Measurements from ENCODE around the gene PTPRN2.
"Not testable (repeated sequence)": the region's sequence is repeated elsewhere in the genome, so short reads cannot be mapped to it uniquely, and the experiment has no call there.

Gene PTPRN2

DNA sequence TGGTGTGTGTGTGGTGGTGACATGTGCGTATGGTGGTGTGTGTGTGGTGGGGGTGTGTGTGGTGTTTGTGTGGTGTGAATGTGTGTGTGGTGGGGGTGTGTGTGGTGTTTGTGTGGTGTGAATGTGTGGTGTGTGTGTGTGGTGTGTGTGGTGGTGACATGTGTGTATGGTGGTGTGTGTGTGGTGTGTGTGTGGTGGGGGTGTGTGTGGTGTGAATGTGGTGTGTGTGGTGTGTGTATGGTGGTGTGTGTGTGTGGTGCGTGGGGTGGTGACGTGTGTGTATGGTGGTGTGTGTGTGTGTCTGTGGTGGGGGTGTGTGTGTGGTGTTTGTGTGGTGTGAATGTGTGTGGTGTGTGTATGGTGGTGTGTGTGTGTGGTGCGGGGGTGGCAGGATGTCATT, 797.7 kb downstream of the PTPRN2 start:
- no peak for DNase-seq (ENCODE audit: low read depth, low spot score)
- no peak overlapping the region for H3K27ac ChIP-seq

DNA sequence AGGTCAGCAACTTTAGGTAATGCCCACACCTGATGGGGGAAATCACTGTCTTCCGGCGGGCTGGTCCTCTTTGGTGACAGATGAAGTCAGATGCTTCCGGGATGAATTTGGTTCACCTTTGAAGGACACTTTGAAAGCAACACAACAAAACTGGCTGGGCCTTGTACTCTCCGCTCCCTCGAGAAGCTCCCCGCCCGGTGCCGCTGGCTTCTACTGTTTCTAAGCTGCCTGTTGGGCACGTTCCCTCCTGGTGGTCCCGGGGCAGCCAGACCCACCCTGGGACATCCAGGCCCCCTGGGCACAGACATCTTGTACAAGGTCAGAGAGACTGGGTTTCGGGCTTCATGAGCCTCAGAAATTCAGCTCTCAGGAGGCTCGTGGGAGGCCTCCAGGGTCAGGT, 798.5 kb downstream of the PTPRN2 start:
- DNase-seq (ENCODE audit: low read depth, low spot score) = no peak
- H3K27ac ChIP-seq = no peak overlapping the region

DNA sequence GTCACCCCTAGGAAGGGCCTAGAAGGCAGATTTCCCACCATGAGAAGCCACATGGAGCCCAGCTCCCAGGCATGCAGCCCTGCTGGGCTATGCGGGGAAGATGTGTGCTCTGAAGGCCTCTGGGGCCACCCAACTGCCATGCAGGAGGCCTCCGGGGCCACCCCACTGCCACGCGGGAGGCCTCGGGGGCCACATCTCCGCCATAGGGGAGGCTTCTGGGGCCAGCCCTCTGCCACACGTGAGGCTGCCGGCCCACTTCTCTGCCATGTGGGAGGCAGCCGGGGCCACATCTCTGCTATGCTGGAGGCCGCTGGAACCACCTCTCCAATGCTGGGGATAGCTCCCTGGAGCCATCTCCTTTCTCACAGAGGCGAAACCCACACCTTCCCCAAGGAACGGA, 799.0 kb downstream of the PTPRN2 start:
- no peak overlapping the region for H3K27ac ChIP-seq
- no peak for DNase-seq (ENCODE audit: low read depth, low spot score)

DNA sequence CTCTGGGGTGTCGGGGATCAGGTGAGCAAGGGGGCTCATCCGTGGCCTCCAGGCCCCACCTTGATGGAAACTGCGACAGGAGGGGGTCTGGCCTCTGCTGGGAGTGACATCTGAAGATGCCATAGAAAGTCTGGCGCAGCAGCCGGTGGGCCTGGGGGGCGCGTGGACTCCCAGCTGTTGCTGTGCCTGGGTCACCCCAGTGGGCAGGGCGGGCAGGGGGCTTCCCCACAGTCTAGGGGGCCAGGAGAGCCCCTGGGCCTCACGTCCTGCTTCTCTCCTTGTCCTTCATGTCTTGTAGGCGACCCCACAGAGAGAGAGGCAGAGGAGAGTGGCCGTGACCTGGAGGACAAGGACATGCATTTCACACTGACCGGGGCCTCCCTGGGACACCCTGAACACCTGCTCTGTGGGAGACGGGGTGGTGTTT, 800.3 kb downstream of the PTPRN2 start:
- no peak overlapping the region for H3K27ac ChIP-seq
- no peak for DNase-seq (ENCODE audit: low read depth, low spot score)

DNA sequence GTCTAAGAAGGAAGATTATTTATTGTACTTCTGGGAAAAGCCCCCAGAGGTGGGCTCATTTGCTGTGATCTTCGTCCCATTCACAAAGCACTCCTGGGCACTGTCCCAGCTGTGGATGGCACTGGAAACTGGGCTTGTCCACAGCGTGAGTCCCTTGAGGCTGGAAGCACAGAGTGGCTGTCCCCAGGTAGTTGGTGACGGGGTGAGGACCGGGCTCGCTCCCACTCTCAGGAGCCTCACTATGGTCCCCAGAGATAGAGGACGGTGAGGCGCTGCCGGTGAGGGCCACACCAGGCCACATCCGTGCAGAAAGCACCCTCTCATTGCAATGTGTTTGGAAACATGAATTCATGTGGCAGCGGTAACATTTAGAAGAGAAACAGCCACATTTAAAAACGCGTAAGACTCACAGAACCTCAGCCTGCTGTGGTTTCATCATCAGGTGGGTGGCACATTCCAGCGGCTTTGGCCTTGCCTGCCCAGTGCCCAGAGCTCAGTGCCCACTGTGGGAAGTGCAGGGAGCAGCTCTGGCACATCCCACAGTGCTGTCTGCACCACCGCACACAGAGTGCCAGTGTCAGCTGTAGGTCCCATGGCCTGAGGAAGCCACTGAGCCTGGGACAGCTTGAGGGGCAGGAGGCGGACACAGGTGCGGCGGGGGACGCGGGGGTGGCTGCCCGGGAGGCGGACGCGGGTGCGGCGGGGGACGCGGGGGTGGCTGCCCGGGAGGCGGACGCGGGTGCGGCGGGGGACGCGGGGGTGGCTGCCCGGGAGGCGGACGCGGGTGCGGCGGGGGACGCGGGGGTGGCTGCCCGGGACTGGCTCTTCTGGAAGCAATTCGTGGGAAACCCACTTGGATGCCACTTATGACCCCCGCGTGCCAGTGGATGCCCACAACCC, 801.0 kb downstream of the PTPRN2 start:
- no peak for DNase-seq (ENCODE audit: low read depth, low spot score)

DNA sequence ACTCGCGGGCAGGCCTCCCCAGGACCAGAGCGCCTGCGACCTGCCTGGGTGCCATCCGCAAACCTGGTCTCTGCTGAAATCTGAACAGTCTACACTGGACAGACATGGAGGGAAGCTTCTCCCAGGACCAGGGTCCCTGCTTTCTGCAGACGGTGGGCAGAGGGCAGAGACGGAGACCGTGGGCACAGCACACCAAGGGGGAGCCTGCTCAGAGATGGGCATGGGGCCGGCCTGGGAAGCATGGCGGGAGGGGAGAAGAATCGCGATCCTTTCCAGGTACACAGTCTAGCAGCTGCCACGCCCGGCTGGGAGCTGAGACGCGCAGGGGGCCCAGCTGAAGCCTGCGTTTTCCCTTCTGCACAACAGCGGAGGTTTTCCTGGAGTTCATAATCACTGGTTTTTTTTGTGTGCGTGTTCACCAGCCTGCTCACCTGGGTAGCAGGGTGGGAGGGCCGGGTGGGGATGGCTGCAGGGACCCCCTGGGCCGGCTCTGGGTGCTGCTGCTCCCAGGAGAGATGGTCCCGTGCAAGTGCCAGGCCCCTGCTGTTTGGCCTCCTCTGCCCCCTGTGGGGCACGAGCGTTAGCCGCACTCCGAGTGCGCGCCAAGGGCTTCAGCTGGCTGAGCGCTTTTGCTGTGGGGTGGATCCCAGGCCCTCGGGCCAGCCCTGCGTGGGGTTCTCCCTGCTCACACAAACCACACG, 802.0 kb downstream of the PTPRN2 start:
- no peak overlapping the region for H3K27ac ChIP-seq
- no peak for DNase-seq (ENCODE audit: low read depth, low spot score)

More for the DNA sequence above, 801.0 kb downstream of the PTPRN2 start:
- no peak overlapping the region for H3K27ac ChIP-seq

DNA sequence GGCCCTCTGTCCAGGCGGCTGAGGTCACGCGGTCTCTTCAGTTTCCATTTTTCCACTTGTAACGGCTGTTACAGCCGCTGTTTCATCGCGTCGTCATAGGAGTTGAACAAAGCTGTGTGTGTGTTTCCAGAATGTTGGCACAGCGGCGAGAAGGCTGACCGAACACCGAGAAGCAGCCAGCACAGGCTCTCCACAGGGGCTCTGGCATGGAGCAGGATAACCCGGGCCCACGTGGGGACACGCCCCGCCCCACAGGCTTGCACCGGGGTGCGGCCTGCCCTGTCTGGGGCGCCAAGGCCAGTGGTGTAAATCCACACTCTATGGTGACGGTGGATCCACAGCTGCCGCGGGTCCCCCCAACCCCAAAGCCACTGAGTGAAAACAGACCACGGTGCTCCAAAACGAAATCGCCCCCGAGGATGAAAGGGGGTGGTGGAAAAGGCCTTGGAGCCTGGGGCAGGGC, 802.6 kb downstream of the PTPRN2 start:
- DNase-seq (ENCODE audit: low read depth, low spot score) = no peak
- no peak overlapping the region for H3K27ac ChIP-seq

DNA sequence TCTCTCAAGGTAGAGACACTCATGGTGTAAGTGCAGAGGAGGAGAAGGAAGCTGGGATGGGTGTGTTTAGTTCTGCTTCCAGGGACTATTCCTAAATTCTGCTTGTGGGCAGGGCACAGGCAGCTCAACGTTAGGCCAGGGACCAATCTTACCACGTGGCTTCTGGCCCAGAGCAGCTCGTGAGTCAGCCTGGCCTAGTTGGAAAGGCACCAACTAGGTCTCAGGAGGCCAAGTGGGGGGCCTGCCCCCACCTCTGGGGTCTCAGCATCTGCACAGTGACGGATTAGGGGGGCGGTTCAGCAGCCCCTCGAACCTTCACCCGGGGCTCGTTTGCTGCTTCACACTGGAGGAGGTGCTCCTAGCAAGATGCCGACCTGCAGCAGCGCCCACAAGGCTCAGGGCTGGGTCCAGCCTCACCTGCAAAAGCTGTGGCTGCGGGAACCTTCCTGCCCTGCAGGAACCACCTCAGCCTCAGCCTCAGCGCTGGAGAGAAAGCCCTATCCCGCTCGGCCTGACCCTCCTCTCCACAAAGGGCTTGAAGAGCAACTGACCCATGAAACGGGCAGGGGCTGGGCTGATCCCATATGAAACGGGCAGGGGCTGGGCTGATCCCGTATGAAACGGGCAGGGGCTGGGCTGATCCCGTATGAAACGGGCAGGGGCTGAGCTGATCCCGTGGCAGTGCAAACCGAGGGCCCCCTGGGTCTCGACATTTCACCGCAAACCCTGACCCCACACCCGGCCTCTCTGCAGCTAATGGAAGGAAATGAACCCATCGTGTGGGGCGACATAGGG, 803.4 kb downstream of the PTPRN2 start:
- H3K27ac ChIP-seq = no peak overlapping the region
- DNase-seq (ENCODE audit: low read depth, low spot score) = no peak

DNA sequence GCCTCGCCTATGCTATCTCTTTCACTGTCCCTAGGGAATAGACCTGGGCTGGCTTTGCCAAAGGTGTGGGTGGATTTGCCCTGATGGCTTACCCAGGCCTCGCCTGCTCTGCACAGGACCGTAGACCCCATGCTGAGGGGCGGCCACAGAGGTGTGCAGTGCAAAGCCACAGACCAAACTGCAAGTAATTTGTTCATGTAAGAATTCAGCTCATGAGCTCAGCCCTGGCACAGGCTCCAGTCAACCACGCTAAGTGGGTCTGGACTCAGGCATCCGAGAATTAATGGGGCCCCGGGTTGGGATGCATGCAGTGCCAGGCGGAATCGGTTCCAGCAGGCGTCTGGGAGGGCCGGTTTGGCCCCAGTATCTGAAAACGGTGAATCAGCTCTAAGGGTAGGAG, 805.6 kb downstream of the PTPRN2 start:
- DNase-seq (ENCODE audit: low read depth, low spot score) = no peak
- H3K27ac ChIP-seq = no peak overlapping the region

DNA sequence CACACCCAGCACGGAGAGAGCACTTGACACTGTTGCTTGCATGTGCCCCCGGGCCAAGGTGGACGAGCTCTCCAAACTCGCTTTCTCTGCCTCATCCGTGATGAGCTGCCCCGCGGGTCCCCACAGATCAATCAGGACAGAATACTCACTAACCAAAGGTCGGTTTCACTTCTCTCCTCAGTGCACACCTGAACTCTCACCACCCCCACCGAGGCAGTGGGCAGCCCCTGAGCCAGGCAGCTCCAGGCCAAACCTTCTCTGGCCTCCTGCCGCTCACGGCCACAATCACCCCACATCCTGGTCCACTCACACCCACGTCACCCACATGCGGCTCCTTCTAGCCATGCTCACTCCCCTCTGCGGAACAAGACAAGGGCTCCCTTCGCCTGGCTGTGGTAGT, 806.9 kb downstream of the PTPRN2 start:
- H3K27ac ChIP-seq = no peak overlapping the region
- DNase-seq (ENCODE audit: low read depth, low spot score) = no peak

DNA sequence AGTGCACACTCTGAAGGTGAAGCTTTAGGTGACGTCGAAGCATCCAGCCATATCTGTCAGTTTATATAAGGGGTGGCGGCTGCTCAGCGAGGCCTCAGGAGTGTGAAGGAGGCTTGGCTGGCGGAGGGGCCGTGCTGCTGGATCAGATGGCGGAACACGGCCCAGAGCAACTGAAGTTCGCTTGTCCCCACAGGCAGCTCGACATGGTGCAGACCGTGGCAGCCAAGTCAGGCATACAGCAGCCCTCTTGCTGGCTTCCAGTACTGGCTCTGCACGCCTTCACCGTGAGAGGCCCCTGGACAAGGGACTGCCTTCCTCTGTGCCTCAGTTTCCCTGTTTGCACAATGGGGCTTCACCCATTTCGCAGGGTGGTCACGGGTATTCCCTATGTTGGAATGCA, 807.3 kb downstream of the PTPRN2 start:
- DNase-seq (ENCODE audit: low read depth, low spot score) = no peak
- H3K27ac ChIP-seq = no peak overlapping the region

DNA sequence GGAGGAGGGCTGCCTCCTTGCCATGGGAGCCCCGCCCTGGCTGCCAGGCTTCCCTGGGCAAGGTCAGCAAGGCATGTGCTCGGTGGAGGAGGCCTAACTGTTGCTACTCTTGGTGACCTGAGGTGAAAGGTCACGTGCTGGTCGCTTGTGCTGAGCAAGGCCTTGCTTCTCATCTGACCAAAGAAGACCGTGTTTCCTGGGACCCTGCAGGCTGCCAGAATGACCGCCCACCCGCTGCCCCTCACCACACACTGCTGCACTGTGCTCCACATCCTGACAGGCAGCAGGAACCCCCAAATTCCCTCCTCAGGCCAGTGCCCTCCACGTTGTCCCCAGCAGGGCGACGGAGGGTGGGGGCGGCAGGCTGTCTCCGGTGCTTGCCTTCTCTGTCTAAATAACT, 808.4 kb downstream of the PTPRN2 start:
- no peak overlapping the region for H3K27ac ChIP-seq
- DNase-seq (ENCODE audit: low read depth, low spot score) = no peak

DNA sequence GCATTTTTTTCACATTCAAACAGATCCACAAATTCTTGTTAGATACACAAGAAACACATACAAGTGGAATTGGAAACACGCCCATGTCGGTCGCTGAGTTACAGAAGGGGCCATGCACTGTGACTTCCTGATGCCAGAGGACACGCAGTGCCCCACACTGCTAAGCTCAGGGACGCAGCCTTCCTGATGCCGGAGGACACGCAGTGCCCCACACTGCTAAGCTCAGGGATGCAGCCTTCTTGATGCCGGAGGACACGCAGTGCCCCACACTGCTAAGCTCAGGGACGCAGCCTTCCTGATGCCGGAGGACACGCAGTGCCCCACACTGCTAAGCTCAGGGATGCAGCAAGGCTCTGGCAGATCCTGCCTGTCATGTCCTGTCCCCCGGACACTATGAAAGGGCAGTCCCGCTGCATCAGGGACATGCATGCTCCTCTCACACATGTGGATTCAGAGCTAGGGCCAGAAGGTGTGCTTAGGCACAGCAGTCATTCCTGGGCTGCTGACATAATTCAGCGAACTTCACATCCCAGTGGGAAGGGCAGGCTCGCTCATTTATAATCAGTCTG, 810.3 kb downstream of the PTPRN2 start:
- not testable (repeated sequence) for DNase-seq (ENCODE audit: low read depth, low spot score); H3K27ac ChIP-seq

DNA sequence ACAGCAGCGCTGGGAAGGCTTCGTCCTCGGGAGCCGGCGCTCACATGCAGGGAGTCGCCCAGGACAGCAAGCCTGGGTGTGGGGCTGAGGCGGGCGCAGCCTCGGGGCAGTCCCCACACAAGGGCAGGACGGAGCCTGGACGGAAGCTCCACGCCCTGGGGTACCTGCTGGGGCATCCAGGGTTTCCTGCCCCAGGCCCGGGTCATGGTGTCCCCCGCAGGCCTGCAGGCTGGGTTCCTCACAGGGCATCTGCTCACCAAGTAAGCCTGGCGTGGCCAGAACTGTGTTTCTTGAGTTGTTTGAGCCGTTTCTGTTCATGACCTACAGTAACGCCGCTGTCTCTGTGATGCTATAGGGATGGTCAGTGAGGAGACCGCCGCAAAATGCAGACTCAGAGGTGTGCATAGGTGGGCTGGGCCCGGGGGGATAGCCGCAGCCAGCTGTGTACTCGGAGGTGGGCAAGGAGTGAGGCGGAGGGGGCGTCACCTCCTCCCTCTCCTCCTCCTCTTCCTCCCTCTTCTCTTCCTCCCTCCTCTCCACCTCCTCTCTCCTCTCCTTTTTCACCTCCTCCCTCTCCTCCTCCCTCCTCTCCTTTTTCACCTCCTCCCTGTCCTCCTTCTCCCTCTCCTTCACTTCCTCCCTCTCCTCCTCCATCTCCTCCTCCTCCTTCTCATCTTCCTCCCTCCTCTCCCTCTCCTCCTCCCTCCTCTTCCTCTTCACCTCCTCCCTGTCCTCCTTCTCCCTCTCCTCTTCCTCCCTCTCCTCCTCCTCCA, 811.9 kb downstream of the PTPRN2 start:
- H3K27ac ChIP-seq = no peak overlapping the region
- DNase-seq (ENCODE audit: low read depth, low spot score) = no peak

DNA sequence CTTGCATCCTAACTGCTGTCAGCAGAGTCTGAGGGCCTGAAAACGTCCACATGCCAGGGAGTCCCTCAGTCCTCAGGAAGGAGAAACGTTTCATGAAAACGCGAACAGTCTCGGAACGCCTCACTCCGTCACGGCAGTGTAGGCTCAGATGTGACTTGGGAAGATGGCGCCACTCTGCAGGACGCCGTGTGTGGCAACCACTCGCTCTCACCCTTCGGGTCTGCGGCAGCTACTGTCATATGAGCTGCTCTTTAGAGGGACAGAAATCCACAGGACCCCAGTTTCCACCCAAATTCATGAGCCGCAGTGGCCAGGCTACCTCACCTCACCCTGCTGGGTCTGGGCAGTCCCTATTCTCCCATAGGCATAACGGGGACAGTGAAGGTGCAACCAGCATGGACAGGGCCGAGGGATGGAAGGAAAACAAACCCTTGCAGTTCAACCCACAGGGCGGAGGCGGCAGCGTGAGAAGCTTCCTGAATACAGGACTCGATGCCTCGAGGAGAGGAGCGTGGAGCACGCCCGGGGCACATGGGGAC, 812.5 kb downstream of the PTPRN2 start:
- H3K27ac ChIP-seq = no peak overlapping the region
- DNase-seq (ENCODE audit: low read depth, low spot score) = no peak

DNA sequence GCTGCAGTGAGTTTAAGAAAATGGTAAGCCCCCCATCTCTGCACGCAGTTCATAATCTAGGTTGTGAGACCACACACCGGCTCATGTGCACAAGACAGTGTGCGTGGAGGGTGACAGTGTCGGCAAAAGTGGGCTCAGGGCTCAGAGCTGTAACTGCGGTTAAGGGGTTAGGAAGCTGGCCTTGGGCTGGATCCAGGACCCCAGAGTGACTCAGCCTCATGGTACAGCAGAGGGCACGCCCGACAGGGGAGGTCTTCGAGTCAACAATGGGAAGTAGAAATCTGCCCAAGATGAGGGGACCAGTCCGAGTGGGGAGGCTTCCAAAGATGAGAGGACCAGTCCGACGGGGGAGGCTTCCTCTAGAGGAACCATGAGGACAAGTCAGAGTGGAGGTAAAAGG, 813.1 kb downstream of the PTPRN2 start:
- DNase-seq (ENCODE audit: low read depth, low spot score) = no peak
- no peak overlapping the region for H3K27ac ChIP-seq

DNA sequence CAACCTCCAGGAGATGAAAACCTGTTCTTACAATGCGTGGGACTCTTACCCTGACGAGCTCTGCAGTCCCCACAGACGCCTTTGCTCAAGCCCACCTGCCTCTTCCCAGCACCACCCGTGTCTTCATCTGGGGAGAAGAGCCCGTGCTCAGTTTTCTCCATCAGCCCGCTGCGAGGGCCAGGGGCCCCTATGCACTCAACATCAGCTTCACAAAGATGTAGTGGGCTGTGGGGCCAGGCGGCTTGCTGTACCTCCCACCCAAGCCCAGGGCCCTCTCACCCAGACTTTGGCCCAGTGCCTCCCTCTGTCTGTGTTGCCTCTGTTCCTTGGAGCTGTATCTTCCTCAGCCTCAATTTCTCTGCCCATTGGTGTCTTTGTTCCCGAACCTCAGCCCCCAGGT, 814.3 kb downstream of the PTPRN2 start:
- DNase-seq (ENCODE audit: low read depth, low spot score) = no peak
- H3K27ac ChIP-seq = no peak overlapping the region

DNA sequence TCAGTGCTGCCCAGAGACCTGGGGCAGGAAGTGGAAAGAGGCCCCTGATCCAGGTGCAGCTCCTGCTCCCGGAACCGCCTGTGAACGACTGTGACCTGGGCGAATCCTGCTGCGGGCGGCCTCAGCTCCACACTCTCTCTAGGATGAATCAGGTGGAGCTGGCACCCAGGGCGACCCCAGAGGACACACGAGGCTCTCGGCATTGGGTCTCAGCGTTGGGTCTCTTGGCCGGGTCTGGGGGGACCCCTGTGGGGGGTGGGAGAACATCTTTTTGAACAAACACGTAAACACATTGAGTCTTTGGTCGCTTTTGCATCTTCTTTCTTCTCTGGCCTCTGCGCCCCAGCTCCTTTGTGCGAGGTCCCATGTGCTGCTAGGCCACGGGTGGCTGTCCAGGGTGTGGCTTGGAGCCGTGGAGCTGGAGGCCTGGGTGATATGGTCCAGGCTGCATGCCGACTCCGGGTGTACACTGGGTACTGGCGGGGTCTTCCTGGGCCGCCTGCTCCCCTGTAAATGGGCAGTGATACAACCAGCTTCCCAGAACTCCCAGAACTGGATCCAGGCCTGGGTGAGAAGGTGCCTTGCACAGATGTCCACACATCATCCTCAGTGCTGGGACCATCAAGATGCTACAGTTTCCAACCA, 815.0 kb downstream of the PTPRN2 start:
- no peak overlapping the region for H3K27ac ChIP-seq
- no peak for DNase-seq (ENCODE audit: low read depth, low spot score)

DNA sequence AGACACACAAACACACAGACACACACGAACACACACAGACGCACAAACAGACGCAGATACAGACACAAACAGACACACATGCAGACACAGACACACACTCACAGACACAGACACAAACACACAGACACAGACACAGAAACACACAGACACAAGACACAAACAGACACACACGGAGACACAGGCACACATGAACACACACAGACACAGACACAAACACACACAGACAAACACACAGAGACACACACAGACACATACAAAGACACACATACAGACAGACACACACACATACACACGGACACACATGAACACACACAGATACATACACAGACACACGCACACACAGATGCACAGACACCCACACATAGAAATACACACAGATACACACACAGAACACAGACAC, 815.9 kb downstream of the PTPRN2 start:
- no peak for DNase-seq (ENCODE audit: low read depth, low spot score)
- no peak overlapping the region for H3K27ac ChIP-seq

Measured in epithelial cell of prostate (primary cell).